HG03095 (cell line): ENCODE measurements around the gene BRCA1.
"Not testable (repeated sequence)": the region's sequence is repeated elsewhere in the genome, so short reads cannot be mapped to it uniquely, and the experiment has no call there.

ENCODE experiments used
- ATAC-seq: cut with Tn5 transposase; IDR thresholded peaks from one replicate; pipeline ENCODE4 v1.9.1; 2021; ENCODE audit warnings: moderate library complexity; ENCODE audit not compliant: unreplicated experiment

Gene BRCA1

DNA sequence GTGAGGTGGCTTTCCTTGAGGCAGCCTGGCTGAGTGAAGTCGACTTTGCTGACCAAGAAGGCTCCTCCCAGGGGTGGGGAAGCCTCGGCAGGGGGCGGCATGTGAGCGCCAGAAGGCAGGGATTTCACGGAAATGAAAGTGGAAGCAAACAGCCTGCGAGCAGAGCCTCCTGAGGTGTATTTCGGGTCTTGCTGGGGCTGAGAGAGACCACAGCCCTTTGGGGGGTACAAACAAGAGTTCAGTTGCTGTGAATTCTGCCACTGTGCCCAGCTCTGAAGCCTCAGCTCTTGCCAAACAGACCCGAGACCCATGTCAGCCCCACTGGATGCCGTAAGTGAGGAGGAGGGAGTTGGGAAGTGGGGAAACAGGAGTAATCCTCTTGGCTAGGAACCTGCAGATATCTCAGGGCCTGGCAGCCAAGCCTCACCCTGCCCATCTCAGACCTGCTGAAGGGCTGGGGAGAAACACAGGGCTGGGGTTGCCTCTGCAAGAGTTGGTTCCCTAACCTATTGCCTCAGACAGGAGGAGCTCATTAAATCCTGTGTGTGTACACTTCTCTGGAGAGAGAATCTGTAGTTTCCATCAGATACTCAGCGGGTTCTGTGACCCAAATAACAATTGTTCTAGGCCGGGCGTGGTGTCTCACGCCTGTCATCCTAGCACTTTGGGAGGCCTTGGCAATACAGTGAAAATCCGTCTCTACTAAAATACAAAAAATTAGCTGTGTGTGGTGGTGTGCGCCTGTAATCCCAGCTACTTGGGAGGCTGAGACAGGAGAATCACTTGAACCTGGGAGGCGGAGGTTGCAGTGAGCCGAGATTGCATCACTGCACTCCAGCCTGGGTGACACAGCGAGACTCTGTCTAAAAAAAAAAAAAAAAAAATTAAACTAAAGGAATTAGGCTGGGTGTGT lies 118.3 kb downstream of the BRCA1 start, which contains the start of gene IFI35:
TSS of gene IFI35 (plus strand) at position 146 of the 913 bp plus-strand sequence. CDS start at position 310, 164 bp downstream.
- ATAC-seq, result peak; percentile 82

DNA sequence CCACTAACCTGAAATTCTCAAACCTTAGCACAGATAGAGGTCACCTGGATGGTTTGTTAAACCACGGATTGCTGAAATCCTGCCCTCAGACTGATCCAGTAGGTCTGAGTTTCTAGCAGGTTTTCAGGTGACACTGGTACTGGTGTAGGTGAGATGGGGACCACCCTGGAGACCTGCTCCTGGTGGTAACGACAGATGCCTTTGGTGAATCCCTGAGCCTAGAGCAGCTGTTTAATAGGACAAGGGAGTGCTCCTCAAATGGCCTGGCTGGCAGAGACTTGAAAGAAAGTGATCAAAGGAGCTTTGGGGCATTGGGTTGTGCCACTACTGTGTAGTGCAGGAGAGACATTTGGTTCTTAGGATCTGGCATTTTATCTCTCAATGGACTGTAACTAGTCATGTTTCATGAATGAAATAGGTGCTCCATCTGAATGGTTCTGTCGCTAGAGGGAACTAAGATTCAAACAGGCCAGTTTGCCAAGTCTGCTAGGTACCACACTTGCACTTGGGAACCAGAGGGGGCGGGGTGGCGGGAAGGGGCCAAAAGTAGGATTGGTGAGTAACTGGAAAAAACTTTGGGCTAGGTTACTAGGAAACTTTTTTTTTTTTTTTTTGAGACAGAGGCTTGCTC lies 121.5 kb downstream of the BRCA1 start:
- no peak for ATAC-seq

DNA sequence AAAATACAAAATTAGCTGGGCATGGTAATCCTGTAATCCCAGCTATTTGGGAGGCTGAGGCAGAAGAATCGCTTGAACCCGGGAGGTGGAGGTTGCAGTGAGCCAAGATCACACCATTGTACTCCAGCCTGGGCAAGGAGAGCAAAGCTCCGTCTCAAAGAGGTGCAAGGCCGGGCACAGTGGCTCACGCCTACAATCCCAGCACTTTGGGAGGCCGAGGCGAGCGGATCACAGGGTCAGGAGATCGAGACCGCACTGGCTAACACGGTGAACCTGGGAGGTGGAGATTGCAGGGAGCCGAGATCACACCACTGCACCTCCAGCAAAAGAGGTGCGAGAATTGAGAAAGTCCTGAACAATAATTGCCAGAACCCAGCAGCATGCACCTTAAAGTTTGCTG lies 124.3 kb downstream of the BRCA1 start:
- not testable (repeated sequence) for ATAC-seq

DNA sequence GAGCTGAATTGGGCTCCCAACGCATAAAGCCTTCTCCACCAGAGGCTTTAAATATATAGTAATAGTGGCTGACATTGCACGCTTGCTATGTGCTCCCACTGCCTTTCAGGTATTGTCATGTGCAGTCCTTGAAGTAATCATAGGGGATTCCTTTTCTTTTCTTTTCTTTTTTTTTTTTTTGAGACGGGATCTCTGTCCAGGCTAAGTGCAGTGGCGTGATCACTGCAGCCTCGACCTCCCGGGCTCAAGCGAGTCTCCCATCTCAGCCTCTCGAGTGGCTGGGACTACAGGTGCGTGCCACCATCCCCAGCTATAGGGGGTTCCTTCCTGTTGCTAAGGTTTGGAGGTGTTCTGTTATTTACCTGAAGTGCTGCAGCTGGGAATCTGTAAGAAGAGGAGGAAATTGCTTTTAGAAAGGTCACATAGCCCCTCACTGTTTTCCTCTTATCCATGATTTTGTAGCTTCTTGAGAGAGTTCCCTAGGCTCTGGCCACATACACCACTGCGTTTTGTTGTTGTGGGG lies 126.1 kb downstream of the BRCA1 start:
- ATAC-seq, result no peak

DNA sequence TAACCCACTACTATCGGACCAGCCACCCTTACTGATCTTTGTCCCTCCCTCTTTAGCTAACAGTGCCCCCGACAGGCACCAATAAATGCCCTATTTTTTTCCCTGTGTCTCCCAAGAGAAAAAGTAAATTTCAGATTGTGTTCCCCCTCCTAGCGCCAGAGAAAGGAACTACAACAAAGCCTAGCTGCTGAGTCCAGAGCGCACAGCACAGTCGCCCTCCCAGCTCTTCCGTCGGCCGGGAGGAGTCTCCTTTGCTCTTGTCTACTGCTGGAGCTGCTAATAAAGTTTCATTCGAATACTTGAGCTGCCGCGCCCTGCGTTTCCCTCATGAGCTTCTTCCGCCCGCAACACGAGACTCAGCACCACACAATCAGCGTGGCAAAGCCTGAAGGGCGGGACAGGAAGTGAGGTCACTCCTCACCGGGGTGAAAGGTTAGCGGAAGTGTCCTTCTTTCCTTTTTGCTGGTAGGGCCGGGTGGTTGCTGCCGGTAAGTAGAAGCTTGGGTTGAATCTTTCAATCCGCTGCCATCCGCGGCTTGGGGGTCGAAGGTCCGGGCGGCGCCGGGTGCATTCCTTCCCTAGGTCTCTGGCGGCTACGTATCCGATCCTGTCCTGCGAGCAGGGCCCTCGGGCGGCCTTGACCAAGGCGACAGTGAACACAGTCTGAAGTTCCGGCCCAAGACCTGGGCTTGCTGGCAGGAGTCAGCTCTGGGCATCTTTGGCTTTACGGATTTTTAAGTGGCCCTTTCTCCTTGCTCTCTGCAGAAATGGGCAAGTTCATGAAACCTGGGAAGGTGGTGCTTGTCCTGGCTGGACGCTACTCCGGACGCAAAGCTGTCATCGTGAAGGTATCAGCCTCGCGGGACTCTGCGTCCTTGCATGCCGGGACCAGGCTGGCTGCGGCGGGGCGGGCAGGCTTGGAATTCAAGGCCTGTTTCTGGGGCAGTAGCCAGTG lies 126.9 kb downstream of the BRCA1 start, which contains the start of gene RPL27:
TSS of gene RPL27 (plus strand) at position 436 of the 955 bp plus-strand sequence. CDS start at position 768, 332 bp downstream.
- peak; percentile 88 for ATAC-seq

DNA sequence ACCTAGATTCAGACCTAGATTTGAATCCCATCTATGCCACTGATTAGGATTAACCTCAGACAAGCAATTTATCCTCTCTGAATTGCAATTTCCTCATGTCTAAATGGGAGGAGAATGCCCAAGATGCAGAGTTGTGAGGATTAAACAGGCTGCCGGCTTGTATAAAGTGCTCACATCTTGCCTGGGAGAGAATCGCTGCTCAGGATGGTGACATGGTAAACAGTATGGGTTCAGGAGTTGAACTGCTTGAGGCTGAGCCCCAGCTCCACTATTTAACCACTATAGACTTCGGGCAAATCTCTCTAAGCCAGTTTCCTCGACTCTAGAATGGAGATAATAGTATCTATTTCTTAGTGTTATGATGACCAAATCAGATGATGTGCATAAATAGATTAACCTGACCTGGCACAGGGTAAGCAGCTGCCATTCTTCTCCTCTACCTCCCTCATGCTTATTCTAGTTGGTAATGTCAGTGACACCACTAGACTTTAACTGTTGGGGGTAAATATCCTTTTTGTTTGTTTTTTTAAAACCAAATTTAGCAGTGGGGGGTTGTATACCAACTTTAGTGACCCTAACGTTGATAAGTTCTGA lies 127.7 kb downstream of the BRCA1 start:
- no peak for ATAC-seq
